ENCODE data around the gene ELOVL5. TPM values are rescaled to one million over a fixed set of nuclear protein-coding genes. Genes with fewer than 3 reads are reported as not detected.

The ELOVL5 gene
- total RNA-seq, 1 donor from 2014 or later: 185 TPM

- TF ChIP-seq, protein P1, sequence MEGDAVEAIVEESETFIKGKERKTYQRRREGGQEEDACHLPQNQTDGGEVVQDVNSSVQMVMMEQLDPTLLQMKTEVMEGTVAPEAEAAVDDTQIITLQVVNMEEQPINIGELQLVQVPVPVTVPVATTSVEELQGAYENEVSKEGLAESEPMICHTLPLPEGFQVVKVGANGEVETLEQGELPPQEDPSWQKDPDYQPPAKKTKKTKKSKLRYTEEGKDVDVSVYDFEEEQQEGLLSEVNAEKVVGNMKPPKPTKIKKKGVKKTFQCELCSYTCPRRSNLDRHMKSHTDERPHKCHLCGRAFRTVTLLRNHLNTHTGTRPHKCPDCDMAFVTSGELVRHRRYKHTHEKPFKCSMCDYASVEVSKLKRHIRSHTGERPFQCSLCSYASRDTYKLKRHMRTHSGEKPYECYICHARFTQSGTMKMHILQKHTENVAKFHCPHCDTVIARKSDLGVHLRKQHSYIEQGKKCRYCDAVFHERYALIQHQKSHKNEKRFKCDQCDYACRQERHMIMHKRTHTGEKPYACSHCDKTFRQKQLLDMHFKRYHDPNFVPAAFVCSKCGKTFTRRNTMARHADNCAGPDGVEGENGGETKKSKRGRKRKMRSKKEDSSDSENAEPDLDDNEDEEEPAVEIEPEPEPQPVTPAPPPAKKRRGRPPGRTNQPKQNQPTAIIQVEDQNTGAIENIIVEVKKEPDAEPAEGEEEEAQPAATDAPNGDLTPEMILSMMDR (IDR thresholded peaks at IDR 0.05): no peak
- no peak for TF ChIP-seq EZH2 (IDR thresholded peaks at IDR 0.05)
- TF ChIP-seq EZH2phosphoT487 (IDR thresholded peaks at IDR 0.05): no peak
- no peak overlapping the region for H3K27ac ChIP-seq
- H3K4me2 ChIP-seq: no peak overlapping the region
- H2AFZ ChIP-seq (replicated peaks): no peak overlapping the region
- H3K9ac ChIP-seq: no peak overlapping the region
- H4K20me1 ChIP-seq (ENCODE audit: low read depth): no peaks in the 10 kb centered on the region
- H3K79me2 ChIP-seq (ENCODE audit: low read depth): no peaks in the 10 kb centered on the region
- H3K9me3 Mint-ChIP-seq: no peaks in the 10 kb centered on the region
- H3K27me3 Mint-ChIP-seq (ENCODE audit: insufficient read depth, low read depth): no peaks in the 10 kb centered on the region
- no peak overlapping the region for H3K4me3 Mint-ChIP-seq
- H3K4me3 ChIP-seq: no peak overlapping the region
- DNase-seq (ENCODE audit: low spot score): no peak
- H3K36me3 Mint-ChIP-seq: no peaks in the 10 kb centered on the region
- no peak overlapping the region for H3K27ac Mint-ChIP-seq
- no peaks in the 10 kb centered on the region for H3K9me3 ChIP-seq (ENCODE audit: low read depth)
- no peaks in the 10 kb centered on the region for H3K4me1 ChIP-seq
- no peaks in the 10 kb centered on the region for H3F3A ChIP-seq (ENCODE audit: low read depth)
- peaks cover 3% of the 10 kb centered on the region for H3K4me1 Mint-ChIP-seq
- no peaks in the 10 kb centered on the region for H3K36me3 ChIP-seq
- no peaks in the 10 kb centered on the region for H3K27me3 ChIP-seq
Measured at GRCh38 chr6:53373638-53374037, 24.9 kb upstream of the ELOVL5 start.

DNA sequence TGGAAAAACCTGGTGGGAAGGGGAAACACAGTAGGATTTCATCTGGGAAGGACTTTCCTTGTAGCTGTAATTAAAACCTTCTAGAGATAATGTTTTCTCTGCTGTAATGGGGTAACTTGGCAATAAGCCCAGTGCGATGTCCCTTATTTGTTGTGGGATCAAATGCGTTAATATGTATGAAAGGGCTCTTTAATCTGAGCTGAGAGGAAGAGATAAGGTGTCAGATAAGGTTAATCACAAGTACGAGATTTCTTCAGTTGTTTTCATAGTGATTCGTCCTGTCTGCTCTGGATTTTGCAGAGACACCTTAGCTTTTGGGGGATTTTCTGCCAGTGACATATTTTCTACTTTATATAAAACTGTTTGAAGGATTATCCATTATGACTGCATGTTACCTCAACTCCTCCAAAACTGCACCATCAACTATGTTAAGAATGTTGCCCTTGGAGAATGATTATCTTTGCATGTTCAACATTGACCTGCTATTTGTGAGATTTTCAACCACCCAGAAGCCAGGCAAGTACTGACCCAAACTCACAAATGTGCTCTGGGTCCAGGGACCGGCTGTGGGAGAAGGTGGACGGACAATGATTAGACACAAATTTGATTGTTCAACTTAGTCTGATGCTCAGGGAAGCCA lies 21.2 kb upstream of the ELOVL5 start:
- no peaks in the 10 kb centered on the region for H3K79me2 ChIP-seq (ENCODE audit: low read depth)
- Mint-ChIP-seq H3K9me3 (peaks cover 5% of the 10 kb centered on the region), H3K27me3 (ENCODE audit: insufficient read depth, low read depth) (no peaks in the 10 kb centered on the region), H3K27ac (no peak overlapping the region), H3K36me3 (no peaks in the 10 kb centered on the region), H3K4me1 (peaks cover 3% of the 10 kb centered on the region), H3K4me3 (no peak overlapping the region)
- H3K4me2 ChIP-seq: no peak overlapping the region
- no peaks in the 10 kb centered on the region for H3K36me3 ChIP-seq
- H4K20me1 ChIP-seq (ENCODE audit: low read depth): no peaks in the 10 kb centered on the region
- no peaks in the 10 kb centered on the region for H3K9me3 ChIP-seq (ENCODE audit: low read depth)
- DNase-seq (ENCODE audit: low spot score): no peak
- H3K4me1 ChIP-seq: no peaks in the 10 kb centered on the region
- no peak overlapping the region for H2AFZ ChIP-seq (replicated peaks)
- H3K27me3 ChIP-seq: no peaks in the 10 kb centered on the region
- no peak overlapping the region for H3K27ac ChIP-seq
- no peak overlapping the region for H3K9ac ChIP-seq
- no peaks in the 10 kb centered on the region for H3F3A ChIP-seq (ENCODE audit: low read depth)
- H3K4me3 ChIP-seq: no peak overlapping the region
- TF ChIP-seq, protein P1 (IDR thresholded peaks at IDR 0.05): no peak
- TF ChIP-seq EZH2 (IDR thresholded peaks at IDR 0.05) (no peak), EZH2phosphoT487 (IDR thresholded peaks at IDR 0.05) (no peak)

DNA sequence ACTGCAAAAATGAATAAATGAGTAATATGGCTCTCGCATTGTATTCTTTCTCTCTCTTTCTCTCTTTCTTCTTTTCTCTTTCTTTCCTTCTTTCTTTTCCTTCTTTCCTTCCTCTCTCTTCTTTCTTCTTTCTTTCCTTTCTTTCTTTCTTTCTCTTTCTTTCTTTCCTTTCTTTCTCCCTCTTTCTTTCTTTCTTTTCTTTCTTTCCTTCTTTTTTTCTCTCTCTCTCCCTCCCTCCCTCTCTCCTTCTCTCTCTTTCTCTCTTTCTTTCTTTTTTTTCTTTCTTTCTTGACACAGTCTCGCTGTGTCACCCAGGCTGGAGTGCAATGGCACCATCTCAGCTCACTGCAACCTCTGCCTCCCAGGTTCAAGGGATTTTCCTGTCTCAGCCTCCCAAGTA lies 20.3 kb upstream of the ELOVL5 start:
- no peak overlapping the region for H3K9ac ChIP-seq
- H4K20me1 ChIP-seq (ENCODE audit: low read depth): no peaks in the 10 kb centered on the region
- no peaks in the 10 kb centered on the region for H3K36me3 ChIP-seq
- Mint-ChIP-seq H3K36me3 (no peaks in the 10 kb centered on the region), H3K27ac (no peak overlapping the region), H3K4me3 (no peak overlapping the region), H3K27me3 (ENCODE audit: insufficient read depth, low read depth) (no peaks in the 10 kb centered on the region), H3K9me3 (peaks cover 5% of the 10 kb centered on the region), H3K4me1 (peaks cover 3% of the 10 kb centered on the region)
- no peak for DNase-seq (ENCODE audit: low spot score)
- no peak overlapping the region for H3K4me3 ChIP-seq
- H3K4me1 ChIP-seq: no peaks in the 10 kb centered on the region
- H3K9me3 ChIP-seq (ENCODE audit: low read depth): no peaks in the 10 kb centered on the region
- no peak overlapping the region for H2AFZ ChIP-seq (replicated peaks)
- TF ChIP-seq EZH2 (IDR thresholded peaks at IDR 0.05): no peak
- no peaks in the 10 kb centered on the region for H3K27me3 ChIP-seq
- H3K27ac ChIP-seq: no peak overlapping the region
- no peak overlapping the region for H3K4me2 ChIP-seq
- H3K79me2 ChIP-seq (ENCODE audit: low read depth): no peaks in the 10 kb centered on the region
- no peaks in the 10 kb centered on the region for H3F3A ChIP-seq (ENCODE audit: low read depth)

- no peak overlapping the region for H3K4me2 ChIP-seq
- H3K79me2 ChIP-seq (ENCODE audit: low read depth): no peaks in the 10 kb centered on the region
- no peak overlapping the region for H3K9ac ChIP-seq
- H3K4me1 ChIP-seq: peaks cover 7% of the 10 kb centered on the region
- H3K36me3 Mint-ChIP-seq: no peaks in the 10 kb centered on the region
- no peak overlapping the region for H2AFZ ChIP-seq (replicated peaks)
- H3F3A ChIP-seq (ENCODE audit: low read depth): peaks cover 9% of the 10 kb centered on the region
- no peaks in the 10 kb centered on the region for H3K9me3 ChIP-seq (ENCODE audit: low read depth)
- H3K4me3 ChIP-seq: no peak overlapping the region
- TF ChIP-seq EZH2phosphoT487 (IDR thresholded peaks at IDR 0.05) (no peak), EZH2 (IDR thresholded peaks at IDR 0.05) (no peak)
- TF ChIP-seq, protein P1 (IDR thresholded peaks at IDR 0.05): no peak
- DNase-seq (ENCODE audit: low spot score): no peak
- H3K4me3 Mint-ChIP-seq: no peak overlapping the region
- H3K36me3 ChIP-seq: no peaks in the 10 kb centered on the region
- H3K9me3 Mint-ChIP-seq: peaks cover 11% of the 10 kb centered on the region
- no peaks in the 10 kb centered on the region for H3K27me3 Mint-ChIP-seq (ENCODE audit: insufficient read depth, low read depth)
- H3K4me1 Mint-ChIP-seq: peaks cover 16% of the 10 kb centered on the region
- H3K27ac Mint-ChIP-seq: no peak overlapping the region
- H4K20me1 ChIP-seq (ENCODE audit: low read depth): no peaks in the 10 kb centered on the region
- no peak overlapping the region for H3K27ac ChIP-seq
- H3K27me3 ChIP-seq: no peaks in the 10 kb centered on the region
Measured at GRCh38 chr6:53366128-53366641, 17.4 kb upstream of the ELOVL5 start.

Measured in neural progenitor cell (in vitro differentiated cells).